ENCODE measurements around the gene CD47.

- TF ChIP-seq, protein P1, sequence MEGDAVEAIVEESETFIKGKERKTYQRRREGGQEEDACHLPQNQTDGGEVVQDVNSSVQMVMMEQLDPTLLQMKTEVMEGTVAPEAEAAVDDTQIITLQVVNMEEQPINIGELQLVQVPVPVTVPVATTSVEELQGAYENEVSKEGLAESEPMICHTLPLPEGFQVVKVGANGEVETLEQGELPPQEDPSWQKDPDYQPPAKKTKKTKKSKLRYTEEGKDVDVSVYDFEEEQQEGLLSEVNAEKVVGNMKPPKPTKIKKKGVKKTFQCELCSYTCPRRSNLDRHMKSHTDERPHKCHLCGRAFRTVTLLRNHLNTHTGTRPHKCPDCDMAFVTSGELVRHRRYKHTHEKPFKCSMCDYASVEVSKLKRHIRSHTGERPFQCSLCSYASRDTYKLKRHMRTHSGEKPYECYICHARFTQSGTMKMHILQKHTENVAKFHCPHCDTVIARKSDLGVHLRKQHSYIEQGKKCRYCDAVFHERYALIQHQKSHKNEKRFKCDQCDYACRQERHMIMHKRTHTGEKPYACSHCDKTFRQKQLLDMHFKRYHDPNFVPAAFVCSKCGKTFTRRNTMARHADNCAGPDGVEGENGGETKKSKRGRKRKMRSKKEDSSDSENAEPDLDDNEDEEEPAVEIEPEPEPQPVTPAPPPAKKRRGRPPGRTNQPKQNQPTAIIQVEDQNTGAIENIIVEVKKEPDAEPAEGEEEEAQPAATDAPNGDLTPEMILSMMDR (conservative IDR thresholded peaks at IDR 0.05; ENCODE audit: low read length), result no peak
- no peak for TF ChIP-seq EZH2phosphoT487 (IDR thresholded peaks at IDR 0.05; ENCODE audit: borderline replicate concordance)
Observed at GRCh38 chr3:108013141-108014055, 77.4 kb downstream of the CD47 start.

All from Loucy (cell line).